HEK293 (cell line): ENCODE results near the gene BAG1.

ENCODE experiments used
- CTCF ChIA-PET: fragments of 350-600 bp; formaldehyde crosslinking; extraction: SDS; loops from one replicate; lab custom pipeline; 2021; ENCODE audit warnings: antibody characterized with exemption; lab: Yijun Ruan, JAX
- POLR2A ChIA-PET: fragments of 300-600 bp; formaldehyde crosslinking; extraction: SDS; loops from one replicate; lab custom pipeline; 2020; ENCODE audit warnings: antibody characterized with exemption, inconsistent platforms; lab: Yijun Ruan, JAX
- H3K27ac ChIP-seq: fragments of 200-500 bp; sonication (Bioruptor generic); 2 replicates; pipeline ENCODE4 v1.5.1; 2014; ENCODE audit warnings: low read depth, low read length, control low read depth, inconsistent platforms; ENCODE audit errors: extremely low read depth
- H3K36me3 ChIP-seq, 2 experiments: fragments of 200-500 bp in 1 of 2; sonication (Bioruptor generic) in 1 of 2; 1 replicate in 1 of 2; 2 replicates in 1 of 2; pipeline ENCODE4 v1.5.1; 2014 to 2017; ENCODE audit warnings: inconsistent platforms in 2 of 2, low read length in 2 of 2; ENCODE audit not compliant: control insufficient read depth in 2 of 2, insufficient read depth in 1 of 2
- H3K4me1 ChIP-seq: fragments of 200-500 bp; sonication (Bioruptor generic); 2 replicates; pipeline ENCODE4 v1.5.1; 2014; ENCODE audit warnings: mild to moderate bottlenecking, low read length, inconsistent platforms; ENCODE audit not compliant: control insufficient read depth, insufficient read depth
- H3K4me3 ChIP-seq: 2 replicates; pipeline ENCODE4 v1.5.1; 2011; ENCODE audit warnings: low read depth, mild to moderate bottlenecking, control low read depth, low read length, moderate library complexity
- H3K9me3 ChIP-seq: fragments of 200-500 bp; sonication (Bioruptor generic); 2 replicates; pipeline ENCODE4 v1.5.1; 2014; ENCODE audit warnings: low read depth, low read length, inconsistent platforms; ENCODE audit not compliant: control insufficient read depth, insufficient read depth
- HOXD13 ChIP-seq: sonication (generic); formaldehyde crosslinking; IDR thresholded peaks from 2 replicates; pipeline ENCODE4 v1.8.0; 2022; ENCODE audit warnings: missing genetic modification reagents, borderline replicate concordance
- KLF9 ChIP-seq: fragments of 450-650 bp; formaldehyde crosslinking; IDR thresholded peaks from 2 replicates; pipeline ENCODE4 v1.5.1; 2016; ENCODE audit warnings: missing biosample characterization, missing genetic modification characterization, low read depth
- SP3 ChIP-seq: fragments of 450-650 bp; formaldehyde crosslinking; IDR thresholded peaks from 2 replicates; pipeline ENCODE4 v1.5.1; 2016; ENCODE audit warnings: missing biosample characterization, missing genetic modification characterization
- SP7 ChIP-seq: fragments of 450-650 bp; formaldehyde crosslinking; IDR thresholded peaks from 2 replicates; pipeline ENCODE4 v1.5.1; 2016; ENCODE audit warnings: missing biosample characterization, missing genetic modification characterization
- TCF7L2 ChIP-seq: IDR thresholded peaks from 2 replicates; pipeline ENCODE4 v1.6.1; 2011; ENCODE audit warnings: low read depth, mild to moderate bottlenecking, inconsistent platforms, low read length, moderate library complexity, borderline replicate concordance
- ZBTB17 ChIP-seq: fragments of 450-650 bp; formaldehyde crosslinking; IDR thresholded peaks from 2 replicates; pipeline ENCODE4 v1.5.1; 2016; ENCODE audit warnings: missing biosample characterization, missing genetic modification characterization
- ZNF335 ChIP-seq: fragments of 450-650 bp; formaldehyde crosslinking; conservative IDR thresholded peaks from 2 replicates; pipeline ENCODE4 v1.5.1; 2016; ENCODE audit warnings: missing biosample characterization, missing genetic modification characterization
- ZNF394 ChIP-seq: fragments of 450-650 bp; formaldehyde crosslinking; IDR thresholded peaks from 2 replicates; pipeline ENCODE4 v1.5.1; 2016; ENCODE audit warnings: missing biosample characterization, missing genetic modification characterization, mild to moderate bottlenecking, moderate library complexity, borderline replicate concordance
- ZNF426 ChIP-seq: fragments of 450-650 bp; formaldehyde crosslinking; IDR thresholded peaks from 2 replicates; pipeline ENCODE4 v1.5.1; 2017; ENCODE audit warnings: missing biosample characterization, missing genetic modification characterization, mild to moderate bottlenecking, inconsistent platforms, moderate library complexity
- ZNF433 ChIP-seq: fragments of 450-650 bp; formaldehyde crosslinking; IDR thresholded peaks from 2 replicates; pipeline ENCODE4 v1.5.1; 2016; ENCODE audit warnings: missing biosample characterization, missing genetic modification characterization, low read depth
- ZXDB ChIP-seq: fragments of 450-650 bp; formaldehyde crosslinking; IDR thresholded peaks from 2 replicates; pipeline ENCODE4 v1.5.1; 2016; ENCODE audit warnings: missing biosample characterization, missing genetic modification characterization
- TF ChIP-seq, protein P1 (sequence below): fragments of 450-650 bp; formaldehyde crosslinking; IDR thresholded peaks from 2 replicates; pipeline ENCODE4 v1.5.1; 2016; ENCODE audit warnings: missing biosample characterization, missing genetic modification characterization
- TF ChIP-seq, protein P2 (sequence below): fragments of 450-650 bp; formaldehyde crosslinking; IDR thresholded peaks from 2 replicates; pipeline ENCODE4 v1.5.1; 2016; ENCODE audit warnings: missing biosample characterization, missing genetic modification characterization
- TF ChIP-seq, protein P3 (sequence below): fragments of 450-650 bp; formaldehyde crosslinking; IDR thresholded peaks from 2 replicates; pipeline ENCODE4 v1.5.1; 2016; ENCODE audit warnings: missing biosample characterization, missing genetic modification characterization
- TF ChIP-seq, protein P4 (sequence below): fragments of 450-650 bp; formaldehyde crosslinking; IDR thresholded peaks from 2 replicates; pipeline ENCODE4 v1.5.1; 2017; ENCODE audit warnings: missing biosample characterization, missing genetic modification characterization
- TF ChIP-seq, protein P5 (sequence below): fragments of 450-650 bp; formaldehyde crosslinking; IDR thresholded peaks from 2 replicates; pipeline ENCODE4 v1.5.1; 2016; ENCODE audit warnings: missing biosample characterization, missing genetic modification characterization
- TF ChIP-seq, protein P6 (sequence below): fragments of 450-650 bp; formaldehyde crosslinking; IDR thresholded peaks from 2 replicates; pipeline ENCODE4 v1.5.1; 2016; ENCODE audit warnings: missing biosample characterization, missing genetic modification characterization, low read depth

BAG1 gene

DNA sequence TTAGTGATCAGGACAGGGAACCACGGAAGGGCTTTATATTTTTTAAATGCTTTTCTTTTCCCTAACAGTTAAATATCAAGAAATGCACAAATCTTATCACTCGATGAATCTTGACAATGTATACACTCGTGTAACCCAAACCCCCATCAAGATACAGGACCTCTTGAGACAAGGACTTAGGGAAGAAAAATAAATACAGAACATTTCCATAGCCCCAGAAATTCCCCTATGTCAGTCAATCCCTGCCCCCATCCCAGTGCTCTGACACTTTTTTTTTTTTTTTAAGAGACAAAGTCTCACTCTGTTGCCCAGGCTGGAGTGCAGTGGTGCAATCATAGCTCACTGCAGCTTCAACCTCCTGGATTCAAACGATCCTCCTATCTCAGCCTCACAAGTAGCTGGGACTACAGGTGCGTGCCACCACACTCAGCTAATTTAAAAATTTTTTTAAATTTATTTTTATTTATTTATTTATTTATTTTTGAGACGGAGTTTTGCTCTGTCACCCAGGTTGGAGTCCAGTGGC, 21.8 kb downstream of the BAG1 start:
- no peak overlapping the region for H3K4me3 ChIP-seq
- CTCF ChIA-PET = interaction anchor here (0.6 kb wide), 1 partner anchor 768 kb away, joined by 3 read pairs; no protein-coding TSS in a partner anchor
- TF ChIP-seq SP3 (tag by site-specific recombination) = no peak
- H3K27ac ChIP-seq = no peak overlapping the region
- H3K9me3 ChIP-seq = no peaks in the 10 kb centered on the region
- H3K4me1 ChIP-seq = peaks cover 5% of the 10 kb centered on the region
- H3K36me3 ChIP-seq = peaks cover 0 to 2% of the 10 kb centered on the region in 2 experiments; a peak in 1 of 3 replicates
- POLR2A ChIA-PET = interaction anchor here (0.6 kb wide), 1 partner anchor 206 kb away, joined by 3 read pairs; no protein-coding TSS in a partner anchor

DNA sequence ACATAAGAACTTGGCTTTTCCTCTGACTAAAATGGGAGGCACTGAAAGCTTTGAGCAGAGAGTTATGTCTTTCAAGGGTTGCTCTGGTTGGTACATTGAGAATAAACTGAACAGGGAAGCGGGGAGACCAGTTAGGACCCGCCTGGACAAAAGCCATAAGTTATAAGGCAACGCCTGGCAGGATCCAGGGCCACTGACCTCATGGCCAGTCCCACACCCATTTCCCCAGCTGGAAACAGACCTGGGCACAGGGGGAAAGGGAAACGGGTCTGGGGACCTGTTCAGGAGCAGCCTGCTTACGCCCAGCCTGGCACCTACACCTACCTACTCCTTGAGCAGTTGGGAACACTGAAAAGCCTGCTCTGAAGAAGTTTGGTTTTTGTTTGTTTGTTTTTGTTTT, 23.2 kb downstream of the BAG1 start:
- Histone ChIP-seq H3K27ac (no peak overlapping the region), H3K4me3 (no peak overlapping the region), H3K9me3 (no peaks in the 10 kb centered on the region), H3K36me3 (no peaks in the 10 kb centered on the region), H3K4me1 (peaks cover 5% of the 10 kb centered on the region)
- POLR2A ChIA-PET = interaction anchor here (1.2 kb wide), 1 partner anchor 33 kb away, joined by 3 read pairs; no protein-coding TSS in a partner anchor
- TF ChIP-seq, protein P1, sequence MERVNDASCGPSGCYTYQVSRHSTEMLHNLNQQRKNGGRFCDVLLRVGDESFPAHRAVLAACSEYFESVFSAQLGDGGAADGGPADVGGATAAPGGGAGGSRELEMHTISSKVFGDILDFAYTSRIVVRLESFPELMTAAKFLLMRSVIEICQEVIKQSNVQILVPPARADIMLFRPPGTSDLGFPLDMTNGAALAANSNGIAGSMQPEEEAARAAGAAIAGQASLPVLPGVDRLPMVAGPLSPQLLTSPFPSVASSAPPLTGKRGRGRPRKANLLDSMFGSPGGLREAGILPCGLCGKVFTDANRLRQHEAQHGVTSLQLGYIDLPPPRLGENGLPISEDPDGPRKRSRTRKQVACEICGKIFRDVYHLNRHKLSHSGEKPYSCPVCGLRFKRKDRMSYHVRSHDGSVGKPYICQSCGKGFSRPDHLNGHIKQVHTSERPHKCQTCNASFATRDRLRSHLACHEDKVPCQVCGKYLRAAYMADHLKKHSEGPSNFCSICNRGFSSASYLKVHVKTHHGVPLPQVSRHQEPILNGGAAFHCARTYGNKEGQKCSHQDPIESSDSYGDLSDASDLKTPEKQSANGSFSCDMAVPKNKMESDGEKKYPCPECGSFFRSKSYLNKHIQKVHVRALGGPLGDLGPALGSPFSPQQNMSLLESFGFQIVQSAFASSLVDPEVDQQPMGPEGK (tag by site-specific recombination) = no peak
- TF ChIP-seq, protein P2, sequence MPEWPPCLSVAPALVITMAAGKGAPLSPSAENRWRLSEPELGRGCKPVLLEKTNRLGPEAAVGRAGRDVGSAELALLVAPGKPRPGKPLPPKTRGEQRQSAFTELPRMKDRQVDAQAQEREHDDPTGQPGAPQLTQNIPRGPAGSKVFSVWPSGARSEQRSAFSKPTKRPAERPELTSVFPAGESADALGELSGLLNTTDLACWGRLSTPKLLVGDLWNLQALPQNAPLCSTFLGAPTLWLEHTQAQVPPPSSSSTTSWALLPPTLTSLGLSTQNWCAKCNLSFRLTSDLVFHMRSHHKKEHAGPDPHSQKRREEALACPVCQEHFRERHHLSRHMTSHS (tag by site-specific recombination) = no peak
- TF ChIP-seq TCF7L2 (no peak), ZNF433 (tag by site-specific recombination) (no peak)
- CTCF ChIA-PET = interaction anchor here (0.6 to 2.3 kb wide), 4 partner anchors 15 to 660 kb away, joined by 3 to 8 read pairs (median 4); no protein-coding TSS in a partner anchor

DNA sequence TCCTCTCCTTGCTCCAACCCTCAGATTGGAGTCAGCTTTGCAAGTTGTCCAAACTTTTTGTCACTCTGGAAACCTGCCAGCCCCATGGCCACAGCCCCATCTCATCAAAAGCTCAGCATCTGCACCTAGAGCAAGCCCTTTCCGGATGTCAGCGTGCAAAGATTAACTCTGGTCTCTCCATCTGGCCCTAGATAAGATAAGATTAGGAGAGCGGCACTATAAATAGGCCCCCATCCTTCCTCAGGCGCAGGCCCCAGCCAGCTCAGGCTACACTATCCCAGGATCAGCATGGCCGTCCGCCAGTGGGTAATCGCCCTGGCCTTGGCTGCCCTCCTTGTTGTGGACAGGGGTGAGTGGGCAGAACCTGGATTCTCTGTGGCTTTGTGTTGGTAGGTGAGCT, 24.6 kb downstream of the BAG1 start, which contains the start of gene SPINK4:
Gene SPINK4 (plus strand): TSS at position 247 of the 400 bp plus-strand sequence. CDS start 42 bp downstream, at position 289.
- Histone ChIP-seq H3K4me1 (peaks cover 5% of the 10 kb centered on the region), H3K9me3 (no peaks in the 10 kb centered on the region), H3K36me3 (no peaks in the 10 kb centered on the region)
- CTCF ChIA-PET = interaction anchor here (1.6 to 2.3 kb wide), 2 partner anchors 14 to 44 kb away, joined by 4 to 8 read pairs; no protein-coding TSS in a partner anchor
- TF ChIP-seq TCF7L2 = peak; percentile 36; the same call in 1 of the 2 replicates
- peak; percentile 45 for TF ChIP-seq ZNF335
- no peak for TF ChIP-seq KLF9 (tag by site-specific recombination)
- TF ChIP-seq ZNF426 (tag by site-specific recombination) = no peak
- peak; percentile 66; the same call in 1 of the 2 replicates for TF ChIP-seq ZBTB17 (tag by site-specific recombination)
- TF ChIP-seq, protein P3, sequence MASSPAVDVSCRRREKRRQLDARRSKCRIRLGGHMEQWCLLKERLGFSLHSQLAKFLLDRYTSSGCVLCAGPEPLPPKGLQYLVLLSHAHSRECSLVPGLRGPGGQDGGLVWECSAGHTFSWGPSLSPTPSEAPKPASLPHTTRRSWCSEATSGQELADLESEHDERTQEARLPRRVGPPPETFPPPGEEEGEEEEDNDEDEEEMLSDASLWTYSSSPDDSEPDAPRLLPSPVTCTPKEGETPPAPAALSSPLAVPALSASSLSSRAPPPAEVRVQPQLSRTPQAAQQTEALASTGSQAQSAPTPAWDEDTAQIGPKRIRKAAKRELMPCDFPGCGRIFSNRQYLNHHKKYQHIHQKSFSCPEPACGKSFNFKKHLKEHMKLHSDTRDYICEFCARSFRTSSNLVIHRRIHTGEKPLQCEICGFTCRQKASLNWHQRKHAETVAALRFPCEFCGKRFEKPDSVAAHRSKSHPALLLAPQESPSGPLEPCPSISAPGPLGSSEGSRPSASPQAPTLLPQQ = no peak
- TF ChIP-seq ZXDB (tag by site-specific recombination) = 0 out of 2 replicates have a peak, but pooled peaks have one; percentile 47
- TF ChIP-seq, all 188 proteins: peak for 4
- POLR2A ChIA-PET = interaction anchor here (1.2 to 1.7 kb wide), 2 partner anchors 34 to 50 kb away, joined by 3 to 8 read pairs; partner anchors contain the start of gene NFX1
- Histone ChIP-seq H3K27ac (peak within 1 kb of the TSS; percentile 56; the same call in 1 of the 2 replicates), H3K4me3 (no peak within 1 kb of the TSS)

DNA sequence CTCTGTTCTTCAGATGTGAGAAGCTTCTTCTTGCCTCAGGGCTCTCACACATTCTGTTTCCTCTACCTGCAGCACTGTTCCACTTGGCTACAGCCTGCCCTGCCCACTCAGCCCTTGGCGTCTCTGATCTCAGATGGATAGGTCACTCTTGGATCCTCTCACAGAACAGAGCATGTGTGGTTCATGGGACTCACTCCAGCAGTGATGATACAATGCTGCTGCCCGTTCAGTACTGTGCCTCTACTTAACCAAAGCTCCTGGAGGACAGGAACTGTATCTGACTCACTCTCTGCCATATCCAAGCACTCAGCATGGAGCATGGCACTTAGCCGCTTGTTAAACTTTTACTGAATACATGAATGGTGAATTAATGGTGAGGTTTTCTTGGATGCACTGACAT, 27.9 kb downstream of the BAG1 start:
- ChIA-PET POLR2A (interaction anchor here (1.2 kb wide), 1 partner anchor 54 kb away, joined by 3 read pairs; the partner anchor contains the start of gene NFX1), CTCF (interaction anchor here (0.5 to 1.0 kb wide), 4 partner anchors 10 to 50 kb away, joined by 3 to 7 read pairs (median 3); no protein-coding TSS in a partner anchor)
- Histone ChIP-seq H3K4me1 (peaks cover 11% of the 10 kb centered on the region), H3K4me3 (no peak overlapping the region), H3K27ac (no peak overlapping the region), H3K9me3 (no peaks in the 10 kb centered on the region), H3K36me3 (no peaks in the 10 kb centered on the region)
- TF ChIP-seq SP7 (tag by site-specific recombination) = no peak
- no peak for TF ChIP-seq HOXD13 (CRISPR knock-in tag)
- TF ChIP-seq, protein P4, sequence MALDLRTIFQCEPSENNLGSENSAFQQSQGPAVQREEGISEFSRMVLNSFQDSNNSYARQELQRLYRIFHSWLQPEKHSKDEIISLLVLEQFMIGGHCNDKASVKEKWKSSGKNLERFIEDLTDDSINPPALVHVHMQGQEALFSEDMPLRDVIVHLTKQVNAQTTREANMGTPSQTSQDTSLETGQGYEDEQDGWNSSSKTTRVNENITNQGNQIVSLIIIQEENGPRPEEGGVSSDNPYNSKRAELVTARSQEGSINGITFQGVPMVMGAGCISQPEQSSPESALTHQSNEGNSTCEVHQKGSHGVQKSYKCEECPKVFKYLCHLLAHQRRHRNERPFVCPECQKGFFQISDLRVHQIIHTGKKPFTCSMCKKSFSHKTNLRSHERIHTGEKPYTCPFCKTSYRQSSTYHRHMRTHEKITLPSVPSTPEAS (tag by site-specific recombination) = no peak
- TF ChIP-seq, protein P5, sequence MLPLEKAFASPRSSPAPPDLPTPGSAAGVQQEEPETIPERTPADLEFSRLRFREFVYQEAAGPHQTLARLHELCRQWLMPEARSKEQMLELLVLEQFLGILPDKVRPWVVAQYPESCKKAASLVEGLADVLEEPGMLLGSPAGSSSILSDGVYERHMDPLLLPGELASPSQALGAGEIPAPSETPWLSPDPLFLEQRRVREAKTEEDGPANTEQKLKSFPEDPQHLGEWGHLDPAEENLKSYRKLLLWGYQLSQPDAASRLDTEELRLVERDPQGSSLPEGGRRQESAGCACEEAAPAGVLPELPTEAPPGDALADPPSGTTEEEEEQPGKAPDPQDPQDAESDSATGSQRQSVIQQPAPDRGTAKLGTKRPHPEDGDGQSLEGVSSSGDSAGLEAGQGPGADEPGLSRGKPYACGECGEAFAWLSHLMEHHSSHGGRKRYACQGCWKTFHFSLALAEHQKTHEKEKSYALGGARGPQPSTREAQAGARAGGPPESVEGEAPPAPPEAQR = no peak
- TF ChIP-seq ZNF394 (tag by site-specific recombination) = no peak
- TF ChIP-seq, protein P6, sequence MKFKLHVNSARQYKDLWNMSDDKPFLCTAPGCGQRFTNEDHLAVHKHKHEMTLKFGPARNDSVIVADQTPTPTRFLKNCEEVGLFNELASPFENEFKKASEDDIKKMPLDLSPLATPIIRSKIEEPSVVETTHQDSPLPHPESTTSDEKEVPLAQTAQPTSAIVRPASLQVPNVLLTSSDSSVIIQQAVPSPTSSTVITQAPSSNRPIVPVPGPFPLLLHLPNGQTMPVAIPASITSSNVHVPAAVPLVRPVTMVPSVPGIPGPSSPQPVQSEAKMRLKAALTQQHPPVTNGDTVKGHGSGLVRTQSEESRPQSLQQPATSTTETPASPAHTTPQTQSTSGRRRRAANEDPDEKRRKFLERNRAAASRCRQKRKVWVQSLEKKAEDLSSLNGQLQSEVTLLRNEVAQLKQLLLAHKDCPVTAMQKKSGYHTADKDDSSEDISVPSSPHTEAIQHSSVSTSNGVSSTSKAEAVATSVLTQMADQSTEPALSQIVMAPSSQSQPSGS = no peak
